NCI-H2107 treated with DMSO at 0.1 percent for 48 hours (cell line): Measurements from ENCODE around the gene WDFY2.
"Not testable (repeated sequence)": the region's sequence is repeated elsewhere in the genome, so short reads cannot be mapped to it uniquely, and the experiment has no call there.

Experiments
- DNase-seq: peaks from one replicate; lab custom pipeline; 2025; ENCODE audit not compliant: unreplicated experiment; lab: John Stamatoyannopoulos, UW

The WDFY2 gene

DNA sequence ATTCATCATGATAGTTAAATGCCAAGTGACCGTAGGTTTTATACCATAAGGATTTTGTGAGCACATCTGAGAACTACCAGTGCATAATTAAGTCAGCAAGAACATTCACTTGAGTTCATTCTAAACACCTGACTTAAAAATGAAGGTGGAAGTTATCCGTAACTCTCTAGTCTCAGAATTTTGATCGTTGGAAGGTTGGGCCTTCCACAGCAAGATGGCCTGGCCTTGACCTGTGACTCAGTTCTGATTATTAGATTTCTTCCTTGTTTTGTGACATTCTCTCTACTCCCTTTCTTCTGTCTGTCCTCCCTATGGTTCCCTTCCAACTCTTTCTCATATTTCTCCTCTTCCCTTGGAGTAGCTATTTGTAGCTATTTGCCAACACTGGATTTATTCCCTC is 20.0 kb upstream of the WDFY2 start:
- no peak for DNase-seq

DNA sequence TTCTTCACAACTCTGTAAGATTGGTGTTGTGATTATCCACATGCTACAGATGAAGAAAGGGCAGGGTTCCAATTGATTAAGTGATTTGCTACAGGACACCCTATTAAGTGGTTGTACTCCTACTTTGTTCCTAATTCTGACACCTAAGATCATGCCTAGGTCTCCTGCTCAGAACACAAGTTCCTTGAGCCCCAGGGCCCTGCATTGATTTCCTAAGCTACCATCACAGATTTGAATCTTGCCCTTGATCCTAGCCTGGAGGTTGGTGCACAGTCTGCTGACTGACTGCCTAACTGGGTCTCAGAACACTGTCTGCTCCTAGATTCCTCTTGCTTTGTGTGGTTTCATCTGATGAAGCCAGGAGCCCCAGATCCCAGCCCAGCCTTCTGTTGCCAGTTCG is 19.6 kb upstream of the WDFY2 start:
- no peak for DNase-seq

DNA sequence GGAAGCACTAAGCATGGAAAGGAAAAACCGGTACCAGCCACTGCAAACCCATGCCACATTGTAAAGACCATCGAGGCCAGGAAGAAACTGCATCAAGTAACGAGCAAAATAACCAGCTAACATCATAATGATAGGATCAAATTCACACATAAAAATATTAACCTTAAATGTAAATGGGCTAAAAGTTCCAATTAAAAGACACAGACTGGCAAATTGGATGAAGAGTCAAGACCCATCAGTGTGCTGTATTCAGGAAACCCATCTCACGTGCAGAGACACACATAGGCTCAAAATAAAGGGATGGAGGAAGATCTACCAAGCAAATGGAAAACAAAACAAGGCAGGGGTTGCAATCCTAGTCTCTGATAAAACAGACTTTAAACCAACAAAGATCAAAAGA is 15.3 kb upstream of the WDFY2 start:
- DNase-seq = not testable (repeated sequence)

DNA sequence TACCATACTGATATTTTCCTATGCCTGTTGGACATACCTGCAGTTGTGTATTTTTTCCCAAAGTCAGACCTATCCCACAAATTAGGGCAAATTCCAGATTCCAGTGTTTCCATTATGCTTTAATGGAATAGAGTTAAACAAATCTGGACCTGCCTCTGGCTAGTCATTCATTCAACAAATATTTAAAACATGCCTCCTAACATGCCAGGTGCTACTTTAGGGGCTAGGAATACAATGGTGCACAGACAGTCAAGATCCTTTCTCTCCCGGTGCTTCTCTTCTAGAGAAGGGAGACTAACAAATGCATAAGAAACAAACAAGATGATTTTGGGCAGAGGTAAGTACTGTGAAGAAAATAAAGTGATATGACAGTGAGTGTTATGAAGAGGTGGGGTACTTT is 7.5 kb upstream of the WDFY2 start:
- DNase-seq = no peak

DNA sequence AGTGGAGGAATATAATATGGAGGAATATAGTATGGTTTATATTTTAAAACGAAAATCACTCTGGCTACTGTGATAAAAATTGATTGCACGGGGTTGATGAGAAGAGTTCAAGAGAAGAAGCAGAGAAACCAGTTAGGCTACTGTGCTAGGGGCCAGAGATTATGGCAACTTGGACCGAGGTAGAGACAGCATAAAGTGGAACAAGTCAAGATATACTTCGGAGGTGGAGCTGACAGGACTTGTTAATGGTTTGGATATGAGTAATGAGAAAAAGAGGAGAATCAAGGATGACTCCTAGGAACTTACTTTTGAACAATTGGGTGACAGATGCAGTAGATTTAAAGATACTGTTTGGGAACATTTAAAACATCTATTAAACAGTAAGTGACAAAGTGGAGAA is 6.6 kb upstream of the WDFY2 start:
- DNase-seq = no peak

DNA sequence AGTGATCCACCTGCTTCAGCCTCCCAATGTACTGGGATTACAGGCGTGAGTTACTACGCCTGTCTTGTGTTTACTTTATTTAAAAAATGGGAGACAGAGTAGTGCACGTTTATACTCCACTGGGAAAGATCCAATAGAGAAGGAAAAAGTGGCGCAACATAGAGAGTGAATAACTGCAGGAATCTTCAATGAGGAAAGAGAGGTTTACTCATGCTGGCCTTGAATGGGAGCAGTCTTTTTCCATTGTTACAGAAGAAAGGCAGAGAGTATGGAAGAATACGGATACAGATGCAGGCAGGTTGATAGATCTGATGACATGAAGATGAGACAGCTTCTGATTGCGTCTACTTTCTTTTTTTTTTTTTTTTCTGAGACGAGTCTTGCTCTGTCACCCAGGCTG is 4.6 kb upstream of the WDFY2 start:
- DNase-seq = no peak

DNA sequence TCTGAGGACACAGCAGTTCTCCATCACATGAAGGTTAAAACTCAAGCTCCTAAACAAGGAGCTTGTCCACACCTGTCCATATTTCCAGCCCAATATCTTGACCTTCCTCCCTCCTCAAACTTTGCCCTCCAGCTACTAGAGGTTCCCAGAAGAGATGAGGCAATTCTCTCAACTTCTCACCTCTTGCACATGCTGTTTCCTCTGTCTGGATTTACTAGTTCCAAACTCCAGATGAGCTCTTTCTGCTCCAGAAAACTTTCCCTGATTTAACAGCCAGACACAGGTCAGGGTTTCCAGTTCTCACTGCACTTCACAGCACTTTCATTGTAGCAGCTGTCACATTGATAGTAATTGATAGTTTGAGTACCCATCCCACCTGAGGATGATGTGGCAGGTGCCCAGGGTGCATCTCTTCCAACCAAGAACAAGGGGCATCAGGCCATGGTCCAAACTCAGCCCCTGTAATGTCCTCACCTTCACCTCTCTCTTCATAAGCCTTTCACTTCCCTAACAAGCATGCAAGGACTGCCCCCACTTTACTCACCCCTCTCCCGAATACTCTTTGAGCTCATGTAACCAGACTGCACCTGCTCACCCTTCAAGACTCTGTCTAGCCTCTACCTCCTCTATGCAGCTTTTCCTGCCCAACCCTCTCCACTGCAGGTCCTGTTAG is 3.0 kb upstream of the WDFY2 start:
- peak; percentile 61 for DNase-seq

DNA sequence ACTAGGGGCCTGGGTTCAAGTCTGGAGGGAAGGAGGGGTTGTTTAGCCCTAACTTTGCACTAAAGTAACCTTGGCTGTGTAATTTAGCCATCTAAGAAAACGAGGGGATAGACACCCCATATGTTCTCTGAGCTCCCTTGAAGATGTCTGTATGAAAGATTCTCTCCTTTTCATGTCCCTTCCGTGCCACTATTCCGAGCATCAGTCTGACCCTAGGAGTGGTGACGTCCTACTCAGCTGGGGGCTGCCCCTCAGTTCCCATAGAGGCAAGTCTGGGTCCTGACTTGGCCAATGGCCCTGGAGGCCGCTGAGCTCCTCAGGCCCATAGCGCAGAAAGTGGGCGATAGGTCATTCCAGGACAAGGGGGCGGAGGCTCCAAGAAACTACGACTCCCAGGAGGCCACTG is 790 bp upstream of the WDFY2 start:
- DNase-seq = no peak

DNA sequence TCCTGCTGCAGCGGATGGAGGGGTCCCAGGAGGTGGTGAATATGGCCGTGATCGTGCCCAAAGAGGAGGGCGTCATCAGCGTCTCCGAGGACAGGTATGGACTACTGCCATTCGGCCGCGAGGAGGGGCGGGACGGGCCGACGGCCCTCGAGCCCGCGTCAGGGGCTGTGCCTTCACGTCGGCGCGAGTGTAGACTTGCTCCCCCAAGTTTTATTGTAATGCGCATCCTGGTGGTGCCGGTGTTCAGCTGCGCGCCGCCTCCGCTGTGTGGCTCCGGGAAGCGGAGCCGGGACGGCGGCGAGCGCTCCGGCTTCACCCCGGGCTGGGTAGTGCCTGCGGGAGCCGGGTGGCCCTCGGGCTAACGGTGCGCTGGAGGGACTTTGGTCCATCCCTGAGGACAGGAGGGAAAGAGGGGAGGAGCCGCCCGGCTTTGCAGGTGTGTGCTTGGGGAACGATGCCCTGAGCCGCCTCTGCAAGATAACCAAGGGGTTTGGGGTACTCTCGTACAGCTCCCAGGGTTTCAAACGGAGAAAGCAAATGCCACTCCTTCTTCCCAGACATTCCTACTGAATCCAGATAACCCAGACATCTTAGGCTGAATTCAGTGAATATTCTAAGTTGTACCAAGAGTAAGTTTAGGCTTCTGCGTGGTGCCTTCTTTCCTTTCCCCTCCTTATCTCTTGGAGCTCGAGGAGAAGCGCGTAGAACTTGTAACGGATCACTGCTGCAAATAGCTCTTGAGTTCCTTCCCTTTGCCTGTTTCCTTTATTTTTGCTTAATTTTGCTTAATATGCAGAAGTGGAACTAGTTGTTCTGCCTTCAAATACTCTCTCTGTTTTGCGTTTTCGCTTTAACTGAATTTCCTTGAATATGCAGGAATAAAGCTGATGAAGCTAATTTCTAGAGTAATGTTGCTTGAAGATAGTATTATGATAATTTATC is 740 bp downstream of the WDFY2 start:
- DNase-seq = no peak

DNA sequence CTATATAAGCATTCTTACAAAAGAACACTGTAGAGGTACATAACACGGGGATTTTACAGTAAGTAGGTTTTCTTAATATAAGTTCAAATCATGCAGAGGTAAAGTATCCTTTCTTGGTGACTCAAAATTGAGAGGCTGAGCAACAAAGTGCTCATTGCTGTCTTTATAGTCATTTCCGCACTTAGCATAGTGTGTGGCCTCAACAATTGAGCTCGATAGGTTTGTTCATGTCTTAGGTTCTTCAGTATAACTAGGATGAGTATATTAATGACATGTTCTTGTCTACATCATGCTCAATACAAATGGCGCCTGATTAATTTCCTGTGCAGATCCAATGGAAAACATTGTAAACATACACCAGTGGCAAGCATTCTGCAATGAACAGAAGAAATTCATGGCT is 1.4 kb downstream of the WDFY2 start:
- DNase-seq = no peak

DNA sequence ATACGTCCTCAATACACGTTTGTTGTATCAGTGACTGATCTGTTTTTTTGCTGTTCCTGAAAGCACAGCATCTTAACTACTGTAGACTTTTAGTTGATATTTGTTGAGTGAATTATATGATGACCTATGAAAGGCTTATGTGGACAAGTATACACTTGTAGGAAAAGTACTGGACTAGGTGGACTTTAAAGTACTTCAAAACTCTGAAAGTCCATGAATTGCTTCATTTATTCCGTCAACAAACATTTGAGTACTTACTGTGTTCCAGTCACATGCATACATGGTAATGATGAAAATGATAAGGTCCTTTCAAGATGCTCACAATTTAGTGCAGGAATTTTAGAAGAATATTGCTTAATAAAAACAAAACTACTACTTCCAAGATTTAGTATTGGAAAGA is 3.1 kb downstream of the WDFY2 start:
- no peak for DNase-seq

DNA sequence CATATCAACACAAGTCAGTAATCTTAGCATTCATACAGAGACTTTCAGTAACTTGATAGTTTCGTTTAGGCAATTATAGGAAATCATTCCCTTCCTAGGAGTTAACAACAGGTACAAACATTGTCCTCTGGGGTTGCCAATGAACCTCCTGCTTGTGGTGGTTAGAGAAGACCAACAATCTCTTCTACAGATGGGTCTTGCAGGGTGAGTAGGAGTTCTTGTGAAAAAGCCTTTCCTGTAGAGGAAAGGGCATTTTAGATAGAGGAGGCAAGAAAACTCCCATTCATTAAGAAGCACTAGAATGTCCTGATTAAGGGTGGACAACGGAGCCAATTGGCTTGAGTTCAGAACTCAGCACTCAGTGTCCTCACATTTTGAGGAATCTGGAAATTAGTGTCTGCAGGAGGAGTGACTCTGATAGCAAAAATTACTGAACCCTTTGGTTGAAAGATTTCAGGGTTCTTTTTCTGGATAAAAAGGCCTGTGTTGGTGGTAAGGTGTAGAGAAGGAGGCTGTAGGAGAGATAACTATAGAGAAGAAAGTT is 4.2 kb downstream of the WDFY2 start:
- no peak for DNase-seq

DNA sequence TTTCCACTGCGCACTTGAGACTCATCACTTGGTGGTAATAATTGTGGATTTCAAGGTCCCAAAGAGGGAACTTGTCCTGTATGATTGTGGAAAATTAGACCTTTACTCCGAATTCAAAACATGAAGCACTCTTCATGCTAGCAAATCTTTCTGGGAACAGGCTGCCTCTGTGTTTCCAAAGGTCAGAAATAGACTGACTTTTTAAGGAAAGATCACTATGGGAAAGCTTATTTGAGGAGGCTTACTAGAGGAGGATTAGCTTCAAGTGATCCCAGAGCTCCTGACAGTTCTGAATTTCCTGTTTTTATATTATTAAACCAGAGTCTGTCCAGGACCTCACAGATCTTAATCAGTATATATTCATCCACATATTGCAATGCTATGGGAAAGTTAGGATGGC is 5.5 kb downstream of the WDFY2 start:
- no peak for DNase-seq

DNA sequence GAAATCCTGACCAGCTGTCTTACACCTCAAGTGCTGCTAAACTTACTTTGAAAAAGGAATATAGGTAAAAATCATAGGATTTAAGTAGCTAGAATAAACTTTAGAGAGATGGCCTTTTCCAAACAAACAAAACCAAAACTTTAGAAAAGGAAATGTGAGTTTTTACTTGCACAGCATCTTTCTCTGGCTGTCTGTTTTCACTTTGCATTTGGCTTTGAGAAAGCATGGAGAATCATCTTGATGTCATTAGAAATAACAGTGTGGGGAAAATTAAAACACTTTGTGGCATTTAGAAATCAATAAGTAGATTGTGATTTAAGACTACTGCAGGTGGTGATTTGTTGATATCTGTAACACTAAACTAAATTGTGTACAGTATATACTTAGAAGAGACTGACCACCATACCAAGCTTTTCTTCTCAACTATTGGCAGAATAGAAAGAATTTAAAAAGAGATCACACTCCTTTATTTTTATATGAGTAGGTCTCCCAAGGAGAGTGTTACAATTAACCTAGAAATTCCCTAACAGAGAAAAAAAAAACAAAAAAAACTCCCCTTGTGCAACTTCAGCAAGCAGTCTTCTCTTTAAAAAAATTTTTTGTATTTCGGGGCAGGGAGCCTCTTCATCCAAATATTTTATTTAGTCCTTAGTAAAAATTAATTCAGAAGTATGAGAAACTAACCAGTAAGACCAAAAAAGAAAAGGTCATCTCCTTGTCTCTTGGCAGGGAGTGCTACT is 6.1 kb downstream of the WDFY2 start:
- DNase-seq = no peak

DNA sequence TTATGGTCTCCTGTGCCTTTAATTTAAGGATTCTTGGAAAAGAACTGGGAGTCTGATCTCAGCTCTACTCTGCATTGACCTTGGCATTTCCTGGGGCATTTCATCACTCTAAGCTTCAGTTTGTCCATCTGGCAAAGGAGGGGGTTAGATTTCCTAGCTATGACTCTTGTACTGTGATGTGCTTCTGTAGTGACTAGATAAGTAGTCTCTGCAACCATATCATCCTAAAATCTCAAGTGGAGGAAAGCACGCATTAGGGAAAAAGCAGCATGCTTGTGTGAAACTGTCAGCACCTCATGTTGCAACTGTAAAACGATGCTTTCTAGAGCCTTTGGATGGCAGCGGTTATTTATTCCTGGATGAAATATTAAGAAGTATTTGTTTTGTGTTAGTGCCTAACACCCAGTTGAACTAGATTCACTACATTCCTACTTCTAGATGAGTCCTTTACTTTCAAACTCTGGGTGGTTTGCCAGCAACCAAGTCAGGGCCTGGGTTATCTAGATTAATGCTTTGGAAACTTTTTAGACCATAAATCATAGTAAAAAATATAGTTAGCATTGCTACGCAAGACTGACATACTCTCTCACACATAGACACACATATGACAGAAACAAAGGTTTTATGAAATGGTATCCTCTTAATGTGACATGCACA is 6.8 kb downstream of the WDFY2 start:
- DNase-seq = no peak

DNA sequence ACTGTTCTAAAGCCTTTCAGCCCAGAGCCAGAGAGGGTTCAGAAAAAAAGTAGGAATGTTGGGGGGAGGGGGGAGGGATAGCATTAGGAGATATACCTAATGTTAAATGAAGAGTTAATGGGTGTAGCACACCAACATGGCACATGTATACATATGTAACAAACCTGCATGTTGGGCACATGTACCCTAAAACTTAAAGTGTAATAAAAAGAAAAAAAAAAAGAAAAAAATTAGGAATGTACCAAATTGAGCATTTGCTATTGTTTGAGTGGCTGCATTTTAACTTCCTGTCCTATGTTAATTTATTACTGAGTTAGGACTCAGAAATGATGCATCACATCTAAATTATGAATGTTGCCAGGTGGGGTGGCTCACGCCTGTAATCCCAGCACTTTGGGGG is 7.7 kb downstream of the WDFY2 start:
- not testable (repeated sequence) for DNase-seq

DNA sequence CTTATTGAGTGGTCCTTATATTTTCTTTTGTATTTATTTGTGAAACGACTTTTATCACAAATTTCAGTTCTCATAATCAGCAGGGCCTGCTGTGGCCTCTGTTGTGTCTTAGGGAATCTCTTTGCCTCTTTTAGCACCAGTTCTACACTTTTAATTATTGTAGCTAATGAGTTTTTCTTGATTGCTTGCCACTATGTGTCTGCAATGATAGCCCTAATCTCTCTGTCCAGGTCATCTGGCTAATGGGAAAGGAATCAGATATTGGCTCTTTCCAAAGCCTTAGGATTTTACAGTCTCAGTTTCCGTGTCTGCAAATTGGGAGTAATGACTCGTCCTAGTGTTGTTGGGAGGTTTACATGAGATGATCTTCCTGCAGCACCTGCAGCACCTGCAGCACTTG is 10.2 kb downstream of the WDFY2 start:
- DNase-seq = no peak

DNA sequence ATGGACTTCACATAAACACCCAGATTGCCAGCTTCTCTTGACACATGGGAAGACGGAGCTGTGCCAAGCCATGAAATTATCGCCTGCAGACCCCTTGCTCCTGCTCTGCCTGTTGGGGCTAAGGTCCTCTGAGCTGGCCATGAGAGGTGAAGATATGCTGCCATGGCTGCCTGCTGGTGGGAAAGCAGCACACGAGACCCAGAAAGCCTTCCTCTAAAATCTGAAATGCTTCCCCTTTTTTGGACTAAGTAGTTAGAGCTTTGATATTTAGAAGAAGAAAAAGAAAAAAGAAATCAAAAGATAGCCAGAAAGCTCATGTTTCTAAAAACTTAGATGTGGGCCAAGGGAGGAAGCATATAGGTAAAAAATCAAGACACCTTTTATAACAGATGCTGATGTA is 11.2 kb downstream of the WDFY2 start:
- no peak for DNase-seq

DNA sequence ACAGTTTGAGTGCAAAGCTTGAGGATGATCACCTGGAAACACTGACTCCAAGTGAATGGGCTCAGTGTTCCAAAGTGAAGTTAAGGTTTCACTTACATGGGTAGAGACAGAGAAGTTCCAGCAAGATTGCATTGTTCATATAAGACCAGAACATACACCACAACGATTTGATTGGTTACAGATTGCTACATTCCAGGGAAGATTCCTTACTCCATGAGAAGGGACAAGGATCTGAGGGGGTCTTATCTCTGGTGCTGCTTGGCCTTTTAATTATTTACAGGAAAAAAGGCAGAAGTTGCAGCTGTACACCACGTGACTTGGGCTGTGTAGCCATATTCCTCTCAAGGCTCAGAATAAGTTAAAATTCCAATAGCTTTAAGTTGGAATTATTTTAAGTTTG is 12.3 kb downstream of the WDFY2 start:
- DNase-seq = no peak

DNA sequence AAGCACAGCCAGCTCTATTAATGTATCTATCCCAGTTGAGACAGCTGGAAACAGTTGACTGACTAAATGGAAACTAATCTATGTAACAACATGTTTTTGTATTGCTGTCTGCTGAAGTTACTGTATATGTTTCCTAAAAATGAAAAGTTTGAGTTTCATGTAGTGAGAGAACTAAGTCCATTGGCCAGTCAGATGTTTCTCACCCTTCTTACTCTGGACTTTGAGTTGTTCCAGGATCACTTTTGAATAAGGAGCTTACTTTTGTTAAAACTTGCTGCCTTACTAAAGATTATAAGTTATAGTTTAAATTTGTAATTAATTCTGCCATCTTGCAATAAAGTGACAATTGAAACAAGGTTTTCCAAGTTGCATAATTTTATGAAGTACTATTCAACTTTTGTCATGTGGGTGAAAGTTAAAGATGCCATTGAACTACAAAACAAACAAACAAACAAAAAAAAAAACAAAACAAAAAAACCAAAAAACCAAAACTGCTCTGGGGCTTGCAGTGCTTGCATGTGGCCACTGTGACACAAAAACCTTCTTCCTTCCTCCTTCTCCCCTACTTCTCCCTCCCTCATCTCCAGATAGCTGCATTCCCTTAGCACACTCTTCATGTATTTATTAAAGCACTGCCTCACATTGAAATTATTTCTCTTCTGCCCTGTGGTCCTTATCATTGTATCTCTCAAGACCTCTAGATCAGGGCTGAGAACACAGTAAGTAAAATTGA is 15.3 kb downstream of the WDFY2 start:
- no peak for DNase-seq
